HepG2 (cell line): ENCODE data around the gene ZNF782. TPM values are rescaled to one million over a fixed set of nuclear protein-coding genes. Genes with fewer than 3 reads are reported as not detected.

Experiments used
- ARID5B ChIP-seq: IDR thresholded peaks from 2 replicates; pipeline ENCODE4 v1.4.0; 2020; ENCODE audit warnings: mild to moderate bottlenecking, missing genetic modification reagents
- BORCS8-MEF2B ChIP-seq: sonication (generic); formaldehyde crosslinking; IDR thresholded peaks from 2 replicates; pipeline ENCODE4 v1.8.0; 2022; ENCODE audit warnings: mild to moderate bottlenecking, missing genetic modification reagents
- CREB3 ChIP-seq: sonication (generic); formaldehyde crosslinking; IDR thresholded peaks from 2 replicates; pipeline ENCODE4 v1.5.0; 2020; ENCODE audit warnings: missing genetic modification reagents
- CREM ChIP-seq, 2 experiments: sonication (generic) in 1 of 2; formaldehyde crosslinking in 1 of 2; IDR thresholded peaks; 2 replicates each; pipeline versions ENCODE4 v1.4.0 to v1.6.1; 2016 to 2020; ENCODE audit warnings: antibody characterized with exemption in 1 of 2, mild to moderate bottlenecking in 1 of 2, missing genetic modification reagents in 1 of 2
- FOSL2 ChIP-seq: sonication (generic); formaldehyde crosslinking; IDR thresholded peaks from 2 replicates; pipeline ENCODE4 v1.4.0; 2020; ENCODE audit warnings: missing genetic modification reagents
- FOXO1 ChIP-seq: sonication (generic); formaldehyde crosslinking; IDR thresholded peaks from 2 replicates; pipeline ENCODE4 v1.4.0; 2020; ENCODE audit warnings: missing genetic modification reagents
- GABPB1 ChIP-seq: IDR thresholded peaks from 2 replicates; pipeline ENCODE4 v1.6.1; 2016; ENCODE audit warnings: mild to moderate bottlenecking, missing genetic modification reagents, moderate library complexity, missing compliant biosample characterization
- HHEX ChIP-seq: IDR thresholded peaks from 2 replicates; pipeline ENCODE4 v1.6.1; 2016; ENCODE audit warnings: control low read depth
- LRRFIP1 ChIP-seq: sonication (generic); formaldehyde crosslinking; conservative IDR thresholded peaks from 2 replicates; pipeline ENCODE4 v1.4.0; 2020; ENCODE audit warnings: missing genetic modification reagents
- NR2C2 ChIP-seq: sonication (generic); formaldehyde crosslinking; IDR thresholded peaks from 2 replicates; pipeline ENCODE4 v1.4.0; 2020; ENCODE audit warnings: missing genetic modification reagents, mild to moderate bottlenecking, moderate library complexity, borderline replicate concordance
- RARA ChIP-seq: IDR thresholded peaks from 2 replicates; pipeline ENCODE4 v1.6.1; 2016; ENCODE audit warnings: missing genetic modification reagents, missing compliant biosample characterization
- SOX5 ChIP-seq: IDR thresholded peaks from 2 replicates; pipeline ENCODE4 v1.6.1; 2016; ENCODE audit warnings: borderline replicate concordance
- SP5 ChIP-seq: IDR thresholded peaks from 2 replicates; pipeline ENCODE4 v1.6.1; 2016; ENCODE audit warnings: low read depth, borderline replicate concordance
- SUZ12 ChIP-seq: fragments of 150-350 bp; IDR thresholded peaks from 2 replicates; pipeline ENCODE4 v1.6.1; 2014; ENCODE audit warnings: low read depth, low read length
- ZFAT ChIP-seq: sonication (generic); formaldehyde crosslinking; conservative IDR thresholded peaks from 2 replicates; pipeline ENCODE4 v1.8.1; 2023; ENCODE audit warnings: missing genetic modification reagents, inconsistent platforms
- ZNF510 ChIP-seq: sonication (generic); formaldehyde crosslinking; IDR thresholded peaks from 2 replicates; pipeline ENCODE4 v1.4.0; 2020; ENCODE audit warnings: low read depth, mild to moderate bottlenecking, missing genetic modification reagents
- ZNF577 ChIP-seq: sonication (generic); formaldehyde crosslinking; IDR thresholded peaks from 2 replicates; pipeline ENCODE4 v1.4.0; 2020; ENCODE audit warnings: mild to moderate bottlenecking, low read depth, missing genetic modification reagents, borderline replicate concordance
- ZNF839 ChIP-seq: sonication (generic); formaldehyde crosslinking; IDR thresholded peaks from 2 replicates; pipeline ENCODE4 v1.4.0; 2020; ENCODE audit warnings: missing genetic modification reagents, mild to moderate bottlenecking, borderline replicate concordance
- ZNF850 ChIP-seq: sonication (generic); formaldehyde crosslinking; conservative IDR thresholded peaks from 2 replicates; pipeline ENCODE4 v1.9.0; 2021; ENCODE audit warnings: mild to moderate bottlenecking, missing genetic modification reagents
- ZNF891 ChIP-seq: sonication (generic); formaldehyde crosslinking; IDR thresholded peaks from 2 replicates; pipeline ENCODE4 v1.5.0; 2020; ENCODE audit warnings: mild to moderate bottlenecking, missing genetic modification reagents
- polyA plus RNA-seq, 8 experiments: library from polyadenylated mRNA; depleted of rRNA in 3 of 8; stranded (reverse) in 7 of 8; unstranded in 1 of 8; fragments of >200 nt; fragmentation: Illumina TruSeq in 4 of 8; extraction: Trizol in 4 of 8; gene quantifications; 2 replicates each; pipeline versions ENCODE4 v1.2.1 to v1.2.3, GENCODE V29; 2011 to 2016; ENCODE audit warnings: low read depth in 4 of 8, missing spikeins in 1 of 8, mixed read lengths in 1 of 8; ENCODE audit not compliant: insufficient read depth in 1 of 8
- total RNA-seq, 5 experiments: library from RNA; depleted of rRNA; stranded (reverse); fragments of >200 nt; fragmentation: Illumina TruSeq; extraction: Trizol; gene quantifications; 2 replicates each; pipeline ENCODE4 v1.2.3, GENCODE V29; 2016; ENCODE audit warnings: low read depth in 1 of 5
- TF ChIP-seq, protein P1 (sequence below), 2 experiments: fragments of 450-650 bp in 1 of 2; sonication (generic) in 1 of 2; formaldehyde crosslinking; IDR thresholded peaks; 2 replicates each; pipeline versions ENCODE4 v1.5.0 to v1.8.0; 2020 to 2022; ENCODE audit warnings: mild to moderate bottlenecking in 1 of 2, missing genetic modification reagents in 1 of 2

ZNF782 gene
- total and polyA plus RNA-seq, 2 of the 13 experiments (the other 11 are each of a cell fraction or from before 2014, with no cell fraction given), result 1.4 to 4.9 TPM

GRCh38 chr9:96874947-96875460 is 20.7 kb upstream of the ZNF782 start (continued):
- TF ChIP-seq CREB3 (0 out of 2 replicates have a peak, but pooled peaks have one; percentile 1), CREM (IDR thresholded peaks at IDR 0.05) (peak; percentile 24; the same call in 1 of the 2 replicates), CREM (CRISPR knock-in tag; IDR thresholded peaks at IDR 0.05) (no peak), RARA (CRISPR knock-in tag) (0 out of 2 replicates have a peak, but pooled peaks have one; percentile 11), ZFAT (CRISPR knock-in tag) (no peak), ZNF891 (no peak), BORCS8-MEF2B (CRISPR knock-in tag) (no peak), FOXO1 (CRISPR knock-in tag) (no peak), ZNF850 (no peak), ARID5B (CRISPR knock-in tag) (0 out of 2 replicates have a peak, but pooled peaks have one; percentile 3), GABPB1 (CRISPR knock-in tag) (0 out of 2 replicates have a peak, but pooled peaks have one; percentile 4), SOX5 (CRISPR knock-in tag) (peak; percentile 61; the same call in 1 of the 2 replicates), SP5 (CRISPR knock-in tag) (no peak), LRRFIP1 (CRISPR knock-in tag) (no peak), ZNF577 (CRISPR knock-in tag) (no peak), HHEX (no peak), SUZ12 (no peak), FOSL2 (CRISPR knock-in tag) (peak; percentile 81), NR2C2 (CRISPR knock-in tag) (no peak), ZNF839 (no peak), ZNF510 (CRISPR knock-in tag) (no peak)
- TF ChIP-seq, protein P1, sequence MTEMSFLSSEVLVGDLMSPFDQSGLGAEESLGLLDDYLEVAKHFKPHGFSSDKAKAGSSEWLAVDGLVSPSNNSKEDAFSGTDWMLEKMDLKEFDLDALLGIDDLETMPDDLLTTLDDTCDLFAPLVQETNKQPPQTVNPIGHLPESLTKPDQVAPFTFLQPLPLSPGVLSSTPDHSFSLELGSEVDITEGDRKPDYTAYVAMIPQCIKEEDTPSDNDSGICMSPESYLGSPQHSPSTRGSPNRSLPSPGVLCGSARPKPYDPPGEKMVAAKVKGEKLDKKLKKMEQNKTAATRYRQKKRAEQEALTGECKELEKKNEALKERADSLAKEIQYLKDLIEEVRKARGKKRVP (CRISPR knock-in tag; IDR thresholded peaks at IDR 0.05), result no peak
